ENCODE results near the gene CDON.

Gene CDON

GRCh38 chr11:125994509-125994908 is 68.2 kb downstream of the CDON start:
- Histone ChIP-seq H3K27me3 (ENCODE audit: low read length) (no peaks in the 10 kb centered on the region), H3K9me2 (replicated peaks; ENCODE audit: insufficient read depth, low read length) (no peaks in the 10 kb centered on the region), H3F3A (ENCODE audit: insufficient read depth) (no peaks in the 10 kb centered on the region), H3K36me3 (ENCODE audit: low read length) (no peaks in the 10 kb centered on the region), H3K4me2 (ENCODE audit: low read depth, low read length, poor library complexity, severe bottlenecking) (no peak overlapping the region), H3K79me2 (ENCODE audit: insufficient read depth, low read length) (no peaks in the 10 kb centered on the region), H3K9ac (ENCODE audit: low read length) (no peak overlapping the region), H2AFZ (ENCODE audit: low read depth, low read length, severe bottlenecking) (no peak overlapping the region), H3K4me3 (ENCODE audit: insufficient read depth, low read length, poor library complexity, severe bottlenecking) (no peak overlapping the region), H4K20me1 (ENCODE audit: low read depth, low read length) (no peaks in the 10 kb centered on the region), H3K9me3 (ENCODE audit: insufficient read depth, low read length) (no peaks in the 10 kb centered on the region), H3K27ac (ENCODE audit: low read depth, low read length) (no peak overlapping the region)
- TF ChIP-seq EZH2phosphoT487 (conservative IDR thresholded peaks at IDR 0.05; ENCODE audit: low read length) (no peak), CTCF (IDR thresholded peaks at IDR 0.05; ENCODE audit: insufficient read depth, low read length, poor library complexity, severe bottlenecking) (no peak)

GRCh38 chr11:125992893-125993292 is 69.8 kb downstream of the CDON start:
- Histone ChIP-seq H2AFZ (ENCODE audit: low read depth, low read length, severe bottlenecking) (no peak overlapping the region), H3K79me2 (ENCODE audit: insufficient read depth, low read length) (no peaks in the 10 kb centered on the region), H3K27ac (ENCODE audit: low read depth, low read length) (no peak overlapping the region), H3K27me3 (ENCODE audit: low read length) (no peaks in the 10 kb centered on the region), H3K9ac (ENCODE audit: low read length) (no peak overlapping the region), H3K9me2 (replicated peaks; ENCODE audit: insufficient read depth, low read length) (no peaks in the 10 kb centered on the region), H3K4me3 (ENCODE audit: insufficient read depth, low read length, poor library complexity, severe bottlenecking) (no peak overlapping the region), H4K20me1 (ENCODE audit: low read depth, low read length) (no peaks in the 10 kb centered on the region), H3K36me3 (ENCODE audit: low read length) (no peaks in the 10 kb centered on the region), H3K9me3 (ENCODE audit: insufficient read depth, low read length) (no peaks in the 10 kb centered on the region), H3F3A (ENCODE audit: insufficient read depth) (no peaks in the 10 kb centered on the region), H3K4me2 (ENCODE audit: low read depth, low read length, poor library complexity, severe bottlenecking) (no peak overlapping the region)
- TF ChIP-seq EZH2phosphoT487 (conservative IDR thresholded peaks at IDR 0.05; ENCODE audit: low read length) (no peak), CTCF (IDR thresholded peaks at IDR 0.05; ENCODE audit: insufficient read depth, low read length, poor library complexity, severe bottlenecking) (no peak)

- Histone ChIP-seq H3K4me2 (ENCODE audit: low read depth, low read length, poor library complexity, severe bottlenecking) (no peak overlapping the region), H2AFZ (ENCODE audit: low read depth, low read length, severe bottlenecking) (no peak overlapping the region), H3K27me3 (ENCODE audit: low read length) (no peaks in the 10 kb centered on the region), H3K4me3 (ENCODE audit: insufficient read depth, low read length, poor library complexity, severe bottlenecking) (no peak overlapping the region), H3K9me3 (ENCODE audit: insufficient read depth, low read length) (no peaks in the 10 kb centered on the region), H3K9ac (ENCODE audit: low read length) (no peak overlapping the region), H3K27ac (ENCODE audit: low read depth, low read length) (no peak overlapping the region), H3F3A (ENCODE audit: insufficient read depth) (no peaks in the 10 kb centered on the region), H3K36me3 (ENCODE audit: low read length) (no peaks in the 10 kb centered on the region), H3K79me2 (ENCODE audit: insufficient read depth, low read length) (no peaks in the 10 kb centered on the region), H4K20me1 (ENCODE audit: low read depth, low read length) (no peaks in the 10 kb centered on the region), H3K9me2 (replicated peaks; ENCODE audit: insufficient read depth, low read length) (no peaks in the 10 kb centered on the region)
- TF ChIP-seq EZH2phosphoT487 (conservative IDR thresholded peaks at IDR 0.05; ENCODE audit: low read length) (no peak), CTCF (IDR thresholded peaks at IDR 0.05; ENCODE audit: insufficient read depth, low read length, poor library complexity, severe bottlenecking) (no peak)
Measured at GRCh38 chr11:125990244-125990643, 72.4 kb downstream of the CDON start.

All from SU-DHL-6 (cell line).